ENCODE results near the gene LTB4R.

Gene LTB4R

GRCh38 chr14:24300326-24300980, 10.8 kb upstream of the LTB4R start:
- DNase-seq (ENCODE audit: low spot score): no peak

DNA sequence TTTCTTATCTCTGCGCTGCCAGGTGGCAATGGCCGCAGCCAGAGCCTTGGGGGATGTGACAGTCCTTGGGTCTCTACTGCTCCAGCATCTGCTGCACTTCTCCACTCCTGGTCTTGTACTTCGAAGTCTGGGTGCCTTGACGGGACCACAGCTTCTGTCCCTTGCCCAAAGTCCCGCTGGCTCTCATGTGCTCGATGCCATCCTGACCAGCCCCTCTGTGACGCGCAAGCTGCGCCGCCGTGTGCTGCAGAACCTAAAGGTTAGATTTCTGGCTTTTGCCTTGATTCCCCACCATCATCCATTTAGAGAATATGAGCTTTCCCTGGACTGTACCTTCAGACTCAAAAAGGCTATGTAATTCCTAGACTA, 7.3 kb upstream of the LTB4R start:
- no peak for DNase-seq (ENCODE audit: low spot score)

GRCh38 chr14:24307156-24307574, 4.1 kb upstream of the LTB4R start:
- no peak for DNase-seq (ENCODE audit: low spot score)

GRCh38 chr14:24307575-24308341, 3.5 kb upstream of the LTB4R start, which contains the start of gene CIDEB:
Gene CIDEB (minus strand): TSS chr14:24307977. CDS start chr14:24307858, 119 bp downstream.
- peak; percentile 81 for DNase-seq (ENCODE audit: low spot score)

DNA sequence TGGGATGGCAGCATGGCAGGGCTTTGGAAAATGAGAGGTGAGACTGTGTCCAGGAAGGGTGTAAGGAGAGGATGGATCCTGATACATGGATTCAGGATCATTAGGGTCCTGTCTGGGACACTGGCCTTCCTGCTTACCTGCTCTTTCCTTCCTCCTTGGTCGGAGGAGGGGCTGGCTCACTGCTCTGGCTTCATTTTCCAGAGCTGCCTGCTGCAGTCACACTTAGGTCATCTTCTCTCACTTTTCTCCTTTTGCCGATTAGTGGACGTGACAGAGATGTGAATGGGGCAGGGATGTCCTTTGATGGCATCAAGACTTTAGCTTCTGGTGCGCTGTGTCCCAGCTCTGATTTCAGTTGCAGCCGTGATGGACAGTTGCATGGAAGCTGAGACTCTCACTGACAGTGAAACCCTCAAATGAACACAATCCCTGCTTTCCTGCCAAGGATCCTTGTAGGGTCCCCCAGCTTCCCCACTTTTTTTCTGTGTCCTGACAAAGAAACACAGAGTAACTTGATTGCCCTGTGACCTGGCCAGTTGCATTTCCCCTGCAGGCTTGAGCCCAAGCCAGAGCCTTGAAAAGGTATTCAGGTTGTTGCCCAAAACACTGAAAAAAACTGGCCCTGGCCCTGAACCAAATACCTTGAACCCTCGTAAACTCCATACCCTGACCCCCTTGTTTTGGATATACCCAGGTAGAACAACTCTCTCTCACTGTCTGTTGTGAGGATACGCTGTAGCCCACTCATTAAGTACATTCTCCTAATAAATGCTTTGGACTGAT, 2.8 kb upstream of the LTB4R start:
- no peak for DNase-seq (ENCODE audit: low spot score)

GRCh38 chr14:24309538-24310264, 1.6 kb upstream of the LTB4R start, which contains the start of gene LTB4R2:
Gene LTB4R2 (plus strand): TSS chr14:24310140. CDS start chr14:24310665, 525 bp downstream.
- DNase-seq (ENCODE audit: low spot score): no peak

DNA sequence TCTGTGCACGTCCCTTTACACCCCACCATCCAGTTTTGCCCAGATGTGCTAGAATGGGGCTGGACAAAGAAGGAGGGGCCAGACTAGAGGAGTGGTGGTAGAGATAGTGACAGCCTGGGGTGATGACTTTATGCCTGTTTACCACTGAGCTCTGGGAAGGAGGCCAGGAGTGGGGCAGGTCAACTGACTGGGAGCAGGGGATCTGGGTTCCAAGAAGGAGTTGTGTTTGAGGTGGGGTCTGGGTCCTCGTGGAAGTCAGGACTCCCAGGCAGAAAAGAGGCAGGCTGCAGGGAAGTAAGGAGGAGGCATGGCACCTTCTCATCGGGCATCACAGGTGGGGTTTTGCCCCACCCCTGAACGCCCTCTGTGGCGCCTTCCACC, 1.0 kb upstream of the LTB4R start:
- DNase-seq (ENCODE audit: low spot score): no peak

DNA sequence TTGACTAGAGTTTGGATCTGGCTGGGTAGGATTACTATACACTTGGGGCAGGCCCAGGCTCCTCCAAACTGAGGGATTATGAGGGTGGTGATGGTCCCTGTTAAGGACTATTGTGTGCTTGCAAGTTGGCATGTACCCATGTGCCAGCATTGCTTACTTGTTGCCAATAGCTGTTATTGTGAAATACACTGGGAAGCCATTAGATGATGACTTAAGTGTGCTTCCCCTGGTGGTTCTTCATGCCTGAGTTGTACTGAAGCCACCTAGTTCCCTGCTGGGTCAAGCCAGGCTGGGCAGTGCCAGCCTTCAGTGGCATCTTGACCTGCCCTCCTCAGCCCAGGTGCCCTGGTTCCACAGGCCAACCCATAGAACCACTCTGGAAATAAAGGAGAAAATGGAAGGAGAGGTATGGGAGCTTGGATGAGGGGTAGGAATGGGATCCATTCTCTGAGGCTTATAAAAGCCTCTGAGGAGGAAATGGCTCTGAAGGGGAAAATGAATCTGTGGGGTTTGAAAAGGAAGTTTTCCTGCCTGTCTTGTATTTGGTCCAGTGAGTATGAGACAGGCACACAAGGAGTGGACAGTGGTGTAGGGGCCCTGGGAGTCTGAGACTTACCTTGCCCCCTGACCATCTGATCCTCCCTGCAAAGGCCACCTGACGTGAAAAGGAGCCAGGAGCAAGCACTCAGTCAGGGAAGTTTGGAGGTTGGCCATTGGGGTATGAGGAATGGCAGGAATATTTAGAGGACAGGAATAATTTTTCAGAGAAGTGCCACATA, 724 bp downstream of the LTB4R start:
- DNase-seq (ENCODE audit: low spot score): peak; percentile 47

- DNase-seq (ENCODE audit: low spot score): no peak
Observed at GRCh38 chr14:24312736-24313507, 1.6 kb downstream of the LTB4R start.

GRCh38 chr14:24313913-24314312, 2.6 kb downstream of the LTB4R start:
- no peak for DNase-seq (ENCODE audit: low spot score)

GRCh38 chr14:24314377-24315193, 3.3 kb downstream of the LTB4R start:
- no peak for DNase-seq (ENCODE audit: low spot score)

- no peak for DNase-seq (ENCODE audit: low spot score)
Observed at GRCh38 chr14:24315243-24315806, 4.0 kb downstream of the LTB4R start.

GRCh38 chr14:24315807-24316596, 4.7 kb downstream of the LTB4R start:
- no peak for DNase-seq (ENCODE audit: low spot score)

GRCh38 chr14:24316597-24316950, 5.3 kb downstream of the LTB4R start:
- DNase-seq (ENCODE audit: low spot score): no peak

GRCh38 chr14:24317141-24317928, 6.0 kb downstream of the LTB4R start:
- peak; percentile 65 for DNase-seq (ENCODE audit: low spot score)

- no peak for DNase-seq (ENCODE audit: low spot score)
Observed at GRCh38 chr14:24321212-24321975, 10.1 kb downstream of the LTB4R start.

DNA sequence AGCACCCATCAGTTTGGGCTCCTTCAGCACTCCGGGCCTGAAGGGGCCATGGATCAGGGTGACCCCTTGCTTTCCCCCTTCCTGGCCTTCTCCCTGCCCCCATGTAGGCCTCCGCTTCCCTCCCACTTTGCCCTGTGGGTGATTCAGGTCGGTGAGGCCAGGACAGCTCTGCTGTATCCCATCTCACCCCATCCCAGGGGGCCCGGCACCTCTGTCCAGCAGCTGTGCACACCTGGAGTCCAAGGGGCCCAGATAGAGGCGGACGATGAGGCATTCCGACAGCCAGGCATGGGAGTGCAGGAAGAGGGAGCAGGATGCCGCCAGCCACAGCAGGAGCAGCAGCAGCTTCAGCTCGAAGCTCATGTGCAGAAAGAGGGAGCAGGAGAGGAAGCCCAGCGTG, 11.4 kb downstream of the LTB4R start:
- DNase-seq (ENCODE audit: low spot score): no peak
